Measurements from ENCODE around the gene CELA2A. TPM values are rescaled to one million over a fixed set of nuclear protein-coding genes. Genes with fewer than 3 reads are reported as not detected.

Gene CELA2A
- total RNA-seq, 1 experiment from 2014 or later: 0.55 TPM

Other genes starting within 250 kb of the CELA2A start
- gene FHAD1, start 209.5 kb upstream of the CELA2A start, total RNA-seq (2014; rRNA removed; shearing (Covaris generic)): 1.7 and 2.3 TPM in 2 replicates
- gene EFHD2, start 46.8 kb upstream of the CELA2A start, total RNA-seq (2014; rRNA removed; shearing (Covaris generic)): 203 and 208 TPM in 2 replicates
- gene CTRC, start 18.3 kb upstream of the CELA2A start, total RNA-seq (2014; rRNA removed; shearing (Covaris generic)): 0.12 and 0.28 TPM in 2 replicates
- gene CELA2B, start 19.4 kb downstream of the CELA2A start, total RNA-seq (2014; rRNA removed; shearing (Covaris generic)): 18.3 and 24.2 TPM in 2 replicates
- 34.6 and 35.5 TPM in 2 replicates for gene CASP9, start 67.5 kb downstream of the CELA2A start, total RNA-seq (2014; rRNA removed; shearing (Covaris generic))
- 19.6 and 23.2 TPM in 2 replicates for gene DNAJC16, start 70.1 kb downstream of the CELA2A start, total RNA-seq (2014; rRNA removed; shearing (Covaris generic))
- gene AGMAT, start 128.3 kb downstream of the CELA2A start, total RNA-seq (2014; rRNA removed; shearing (Covaris generic)): not detected in 2 replicates
- 27.5 and 29.1 TPM in 2 replicates for gene DDI2, start 160.7 kb downstream of the CELA2A start, total RNA-seq (2014; rRNA removed; shearing (Covaris generic))
- 33.6 and 36.2 TPM in 2 replicates for gene PLEKHM2, start 227.6 kb downstream of the CELA2A start, total RNA-seq (2014; rRNA removed; shearing (Covaris generic))

Data from SJCRH30 (cell line).